ENCODE results near the gene SIRT7.

The SIRT7 gene

GRCh38 chr17:81917565-81918332 is at the start of gene SIRT7:
Gene SIRT7 (minus strand): TSS chr17:81918176. CDS start chr17:81918131, 45 bp downstream.
- no peak for FAIRE-seq
- DNase-seq (ENCODE audit: insufficient read length, low spot score) = peak; percentile 92

GRCh38 chr17:81967244-81967532 is 49.2 kb upstream of the SIRT7 start:
- FAIRE-seq (no peak), DNase-seq (ENCODE audit: insufficient read length, low spot score) (no peak)

GRCh38 chr17:81966343-81967243 is 48.6 kb upstream of the SIRT7 start:
- FAIRE-seq (no peak), DNase-seq (ENCODE audit: insufficient read length, low spot score) (no peak)

GRCh38 chr17:81964081-81964849 is 46.3 kb upstream of the SIRT7 start:
- no peak for DNase-seq (ENCODE audit: insufficient read length, low spot score)
- FAIRE-seq = no peak

- DNase-seq (ENCODE audit: insufficient read length, low spot score) = no peak
- FAIRE-seq = no peak
These were observed 44.8 kb upstream of the SIRT7 start for GRCh38 chr17:81962499-81963441.

GRCh38 chr17:81961521-81962498 is 43.8 kb upstream of the SIRT7 start:
- FAIRE-seq (no peak), DNase-seq (ENCODE audit: insufficient read length, low spot score) (no peak)

GRCh38 chr17:81961087-81961511 is 43.1 kb upstream of the SIRT7 start, which contains the start of gene NOTUM:
Gene NOTUM (minus strand): TSS chr17:81961187. CDS start chr17:81960909, 278 bp downstream.
- DNase-seq (ENCODE audit: insufficient read length, low spot score) (no peak), FAIRE-seq (no peak)

GRCh38 chr17:81960130-81960958 is 42.4 kb upstream of the SIRT7 start:
- DNase-seq (ENCODE audit: insufficient read length, low spot score) = no peak
- FAIRE-seq = no peak

GRCh38 chr17:81959362-81960129 is 41.6 kb upstream of the SIRT7 start:
- no peak for FAIRE-seq
- DNase-seq (ENCODE audit: insufficient read length, low spot score) = peak; percentile 61

GRCh38 chr17:81958633-81959342 is 40.8 kb upstream of the SIRT7 start:
- DNase-seq (ENCODE audit: insufficient read length, low spot score) (no peak), FAIRE-seq (no peak)

GRCh38 chr17:81957691-81958432 is 39.9 kb upstream of the SIRT7 start:
- FAIRE-seq (no peak), DNase-seq (ENCODE audit: insufficient read length, low spot score) (no peak)

GRCh38 chr17:81956607-81957589 is 38.9 kb upstream of the SIRT7 start:
- FAIRE-seq (no peak), DNase-seq (ENCODE audit: insufficient read length, low spot score) (no peak)

- DNase-seq (ENCODE audit: insufficient read length, low spot score) (no peak), FAIRE-seq (no peak)
These were observed 38.0 kb upstream of the SIRT7 start for GRCh38 chr17:81955756-81956544.

All from HTR-8/SVneo (cell line).